IPS-18c (cell line): ENCODE data around the gene SMIM34.
"Not testable (repeated sequence)": the region's sequence is repeated elsewhere in the genome, so short reads cannot be mapped to it uniquely, and the experiment has no call there.

Experiments used
- H3K4me3 ChIP-seq: 2 replicates; pipeline ENCODE4 v1.7.0; 2013; ENCODE audit warnings: low read depth, mild to moderate bottlenecking, low read length, moderate library complexity; ENCODE audit not compliant: insufficient read depth
- H3K9me3 ChIP-seq: one replicate; pipeline ENCODE4 v1.6.1; 2013; ENCODE audit warnings: mild to moderate bottlenecking, low read length, moderate library complexity; ENCODE audit not compliant: control insufficient read depth, insufficient read depth

SMIM34 gene, protein sequence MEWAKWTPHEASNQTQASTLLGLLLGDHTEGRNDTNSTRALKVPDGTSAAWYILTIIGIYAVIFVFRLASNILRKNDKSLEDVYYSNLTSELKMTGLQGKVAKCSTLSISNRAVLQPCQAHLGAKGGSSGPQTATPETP

DNA sequence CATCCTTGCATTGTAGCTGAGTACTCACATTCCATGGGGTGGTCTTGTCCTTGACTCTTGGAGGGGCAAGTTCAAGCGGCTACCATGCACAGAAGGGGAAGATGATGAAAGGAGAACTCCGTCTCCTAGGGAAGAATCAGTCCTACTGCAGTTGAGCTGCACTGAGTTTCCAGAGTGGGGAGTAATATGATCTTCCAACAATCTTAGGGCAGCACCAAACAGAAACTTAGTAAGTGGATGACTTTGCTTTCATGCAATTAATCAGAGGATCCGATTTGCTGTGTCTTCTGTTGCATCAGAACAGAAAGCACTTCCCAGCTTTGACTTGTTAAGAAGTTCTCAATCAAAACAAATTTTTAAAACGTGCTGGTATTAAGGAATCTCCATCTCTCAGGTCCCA lies at the start of gene SMIM34:
TSS of gene SMIM34 (minus strand) at position 147 of the 400 bp plus-strand sequence. CDS start at position 35, 112 bp downstream.
- not testable (repeated sequence) for H3K9me3 ChIP-seq, H3K4me3 ChIP-seq

DNA sequence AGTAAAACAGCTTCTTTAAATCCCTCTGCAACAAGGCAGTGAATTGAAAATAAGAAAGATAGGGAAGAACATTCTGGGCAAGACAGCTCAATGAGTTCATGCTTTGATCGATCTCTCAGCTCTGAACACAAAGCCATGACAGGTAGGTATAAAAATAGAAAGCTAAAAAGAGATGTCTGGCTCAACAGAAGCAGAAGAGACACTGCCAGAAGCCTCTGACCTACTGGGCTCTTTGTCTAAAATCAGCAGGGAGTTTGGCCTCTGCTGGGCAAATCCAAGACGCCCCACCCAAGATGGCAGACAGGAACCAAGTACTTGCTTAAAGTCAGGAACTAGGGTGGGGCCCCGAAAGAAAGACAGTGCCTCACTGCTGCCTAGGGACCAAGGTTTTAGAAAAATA lies 43.6 kb upstream of the SMIM34 start:
- not testable (repeated sequence) for H3K4me3 ChIP-seq, H3K9me3 ChIP-seq

DNA sequence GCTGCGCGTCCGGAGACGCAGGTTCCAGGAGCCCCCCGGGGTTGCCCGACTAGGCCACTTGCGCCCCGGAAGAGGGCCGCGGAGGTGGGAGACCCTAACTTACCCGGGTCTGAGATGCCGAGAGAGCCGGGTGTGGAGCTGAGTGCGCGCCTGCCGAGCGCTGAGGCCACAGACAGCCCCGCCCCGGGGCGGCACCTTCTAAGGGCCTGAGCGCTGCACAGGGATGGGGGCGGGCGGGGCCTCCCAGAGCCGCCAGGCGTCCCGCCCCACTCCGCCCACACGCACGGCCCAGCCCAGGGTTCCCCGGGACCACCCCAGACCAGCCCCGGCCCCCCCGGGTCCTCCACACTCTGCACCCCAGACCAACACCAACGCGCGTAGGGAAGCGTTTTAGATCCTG lies 35.7 kb upstream of the SMIM34 start:
- H3K4me3 ChIP-seq, H3K9me3 ChIP-seq: not testable (repeated sequence)

DNA sequence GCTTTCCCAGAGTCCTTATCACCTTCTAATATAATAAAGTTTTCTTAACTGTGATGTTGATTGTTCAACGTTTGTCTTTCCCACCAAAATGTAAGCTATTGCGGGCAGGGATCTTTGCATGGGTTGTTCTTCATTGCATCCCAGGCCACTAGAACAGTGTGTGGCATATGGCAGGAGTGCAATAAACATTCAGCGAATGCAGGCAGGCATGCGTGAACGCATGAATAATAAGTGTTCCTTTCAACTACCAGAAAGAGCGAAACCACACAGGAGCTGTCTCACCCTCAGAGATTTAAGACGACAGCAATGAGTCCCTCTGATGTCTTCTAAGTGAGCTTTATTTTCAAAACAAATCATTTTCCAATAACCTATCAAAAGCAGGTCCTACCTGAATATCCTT lies 34.5 kb upstream of the SMIM34 start:
- H3K9me3 ChIP-seq, result not testable (repeated sequence)

DNA sequence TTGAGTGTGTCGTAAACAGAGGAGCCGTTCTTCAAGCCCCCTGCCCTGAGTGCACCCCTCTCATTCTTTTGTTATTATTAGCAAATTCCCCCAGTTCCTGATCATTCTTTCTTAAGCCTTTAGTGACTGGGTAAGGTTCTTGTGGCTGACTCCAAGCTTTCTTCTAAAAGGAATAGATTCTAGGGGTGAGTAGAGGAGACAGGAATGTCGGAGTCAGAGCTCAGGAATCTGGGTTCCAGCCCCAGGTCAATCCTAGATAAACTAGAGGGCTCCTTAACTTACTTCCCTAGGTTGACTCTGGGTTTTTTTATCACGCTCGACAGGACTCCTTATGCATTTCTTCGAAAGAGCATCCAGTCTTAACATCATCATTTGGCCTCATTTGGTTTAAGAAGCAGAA lies 32.4 kb upstream of the SMIM34 start:
- not testable (repeated sequence) for H3K9me3 ChIP-seq, H3K4me3 ChIP-seq

More for the DNA sequence above, 34.5 kb upstream of the SMIM34 start:
- not testable (repeated sequence) for H3K4me3 ChIP-seq

DNA sequence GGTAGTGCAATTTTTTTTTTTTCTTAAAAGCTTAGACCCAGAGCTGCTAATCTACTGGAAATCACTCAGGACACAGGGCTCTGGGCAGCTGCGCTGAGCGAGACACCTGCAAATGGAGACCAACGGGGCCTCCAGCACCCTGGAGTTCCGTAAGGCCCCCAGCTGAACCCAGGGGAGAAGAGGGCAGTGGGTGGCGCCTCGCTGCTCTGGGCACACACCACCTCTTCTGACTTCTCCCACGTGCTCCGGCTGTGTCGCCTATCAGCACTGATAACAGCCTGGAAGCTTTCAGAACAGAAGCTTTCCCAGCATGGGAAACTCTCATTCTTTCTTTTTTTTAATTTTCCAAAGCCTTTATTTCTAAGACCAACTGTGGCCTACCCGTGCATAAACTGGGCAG lies 31.9 kb upstream of the SMIM34 start:
- not testable (repeated sequence) for H3K9me3 ChIP-seq, H3K4me3 ChIP-seq

DNA sequence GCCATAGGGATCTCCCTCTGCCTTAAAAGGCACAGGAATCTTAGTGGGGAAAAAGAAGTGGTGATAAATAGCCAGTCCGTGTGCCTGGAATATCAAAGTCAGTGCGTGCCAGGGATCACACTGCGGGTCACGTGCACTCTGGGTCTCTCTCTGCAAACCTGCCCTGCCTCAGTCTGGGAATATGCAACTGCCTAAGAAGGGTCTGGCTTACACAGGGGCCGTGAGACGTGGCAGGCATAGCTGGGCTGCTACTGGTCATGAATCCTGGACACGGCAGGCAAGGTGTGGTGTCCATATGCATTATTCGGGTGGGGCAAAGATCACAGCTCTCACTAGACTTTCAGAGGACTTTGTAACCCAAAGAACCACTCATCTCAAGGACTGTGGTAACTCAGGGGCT lies 23.3 kb upstream of the SMIM34 start:
- H3K9me3 ChIP-seq, H3K4me3 ChIP-seq: not testable (repeated sequence)

DNA sequence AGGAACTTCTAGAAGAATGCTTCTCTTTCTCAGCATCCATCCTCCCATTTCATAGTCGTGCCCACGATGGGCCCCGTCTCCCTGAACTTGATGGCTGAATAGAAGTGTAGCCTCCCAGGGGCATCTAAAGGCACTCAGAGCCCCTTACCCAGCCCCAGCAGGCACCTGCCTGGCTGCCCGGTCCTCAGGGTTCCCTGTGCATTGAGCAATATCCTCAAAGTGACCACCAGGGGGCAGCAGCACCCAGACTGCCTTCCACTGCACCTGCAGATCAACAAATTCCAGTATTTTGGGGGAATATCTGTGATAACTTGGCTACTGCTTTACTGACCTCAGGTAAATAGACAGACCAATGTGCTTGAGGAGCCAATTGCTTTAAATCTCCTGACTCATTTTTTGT lies 19.7 kb upstream of the SMIM34 start:
- H3K4me3 ChIP-seq, H3K9me3 ChIP-seq: not testable (repeated sequence)

DNA sequence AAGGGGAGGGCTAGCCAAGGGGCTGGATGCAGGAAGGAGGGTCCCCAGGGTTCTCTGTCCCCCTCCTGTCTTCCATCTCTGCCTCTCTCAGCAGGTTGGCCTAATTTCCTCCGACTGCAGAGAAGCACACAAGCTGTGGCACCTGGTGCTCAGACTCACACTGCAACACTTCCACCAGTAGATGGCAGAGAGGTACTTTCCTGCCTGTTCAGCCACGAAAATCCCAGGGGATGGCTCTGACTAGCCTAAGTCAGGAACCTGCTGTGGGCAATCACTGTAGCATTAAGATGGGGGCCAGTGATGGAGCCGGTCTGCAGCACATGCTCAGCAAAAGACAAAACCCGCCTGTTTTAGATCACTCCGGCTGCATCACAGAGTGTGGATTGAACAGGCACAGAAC lies 6.0 kb upstream of the SMIM34 start:
- H3K9me3 ChIP-seq, H3K4me3 ChIP-seq: not testable (repeated sequence)

DNA sequence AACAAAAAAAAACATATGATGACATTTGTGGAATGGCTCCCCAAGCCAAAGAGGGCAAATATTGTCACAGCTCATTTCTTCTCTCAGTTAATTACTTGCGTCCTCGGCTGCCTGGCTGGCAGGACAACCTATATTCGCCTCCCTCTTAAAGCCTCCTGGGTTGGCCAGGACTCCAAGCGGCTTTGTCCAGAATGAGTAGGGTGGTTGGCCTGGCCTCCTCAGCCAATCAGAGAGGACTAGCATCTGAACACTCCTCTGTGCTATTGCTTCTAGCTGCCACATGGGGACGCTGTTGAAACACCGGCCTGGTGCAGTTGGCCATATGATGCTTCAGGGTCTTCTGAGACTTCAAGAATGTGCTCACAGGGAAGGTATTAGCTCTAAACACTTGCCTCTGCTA lies 4.7 kb upstream of the SMIM34 start:
- not testable (repeated sequence) for H3K4me3 ChIP-seq, H3K9me3 ChIP-seq

DNA sequence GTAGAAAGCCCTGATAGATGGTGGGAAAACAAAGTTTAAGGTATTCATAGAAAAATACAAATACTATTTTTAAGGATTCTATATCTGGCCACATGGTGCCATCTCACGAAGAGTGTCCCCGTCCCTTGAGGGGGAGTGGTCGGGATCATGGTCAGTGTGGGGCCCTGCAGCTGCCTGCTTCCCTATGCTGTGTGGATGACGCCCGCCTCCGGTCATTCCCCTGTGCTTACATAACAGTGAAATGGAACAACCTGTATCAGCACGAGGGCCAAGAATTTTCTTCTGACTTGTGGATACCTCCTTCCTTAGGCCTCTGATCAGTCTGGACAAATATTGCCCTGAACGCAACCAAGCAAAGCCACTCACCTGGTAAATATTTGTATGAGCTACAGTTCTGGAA lies 3.6 kb upstream of the SMIM34 start:
- H3K4me3 ChIP-seq, H3K9me3 ChIP-seq: not testable (repeated sequence)

DNA sequence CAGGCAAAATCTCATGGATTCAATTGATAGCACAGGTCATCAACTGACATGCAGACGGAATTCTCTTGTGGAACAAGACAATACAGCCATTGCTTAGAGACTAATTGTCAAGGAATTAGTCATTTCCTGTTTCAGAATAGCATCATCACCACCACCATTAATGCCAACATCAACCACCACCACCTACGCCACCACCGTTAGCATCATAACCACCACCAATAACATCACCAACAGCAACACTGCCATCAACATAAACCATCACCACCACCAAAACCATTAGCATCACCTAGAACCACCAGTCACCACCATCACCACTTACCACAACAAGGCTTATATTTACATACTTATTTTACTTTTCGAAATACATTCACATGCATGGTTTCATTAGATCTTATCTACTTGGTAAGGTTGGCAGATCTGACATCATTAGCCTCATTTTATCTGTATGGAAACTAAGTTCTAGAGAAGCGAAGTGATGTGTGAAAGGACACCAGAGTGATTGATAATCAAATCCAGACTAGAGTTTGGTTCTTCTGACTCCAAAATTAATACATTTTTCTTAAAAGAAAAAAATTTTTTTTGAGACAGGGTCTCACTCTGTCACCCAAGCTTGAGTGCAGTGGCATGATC lies 6.2 kb downstream of the SMIM34 start:
- not testable (repeated sequence) for H3K9me3 ChIP-seq, H3K4me3 ChIP-seq

DNA sequence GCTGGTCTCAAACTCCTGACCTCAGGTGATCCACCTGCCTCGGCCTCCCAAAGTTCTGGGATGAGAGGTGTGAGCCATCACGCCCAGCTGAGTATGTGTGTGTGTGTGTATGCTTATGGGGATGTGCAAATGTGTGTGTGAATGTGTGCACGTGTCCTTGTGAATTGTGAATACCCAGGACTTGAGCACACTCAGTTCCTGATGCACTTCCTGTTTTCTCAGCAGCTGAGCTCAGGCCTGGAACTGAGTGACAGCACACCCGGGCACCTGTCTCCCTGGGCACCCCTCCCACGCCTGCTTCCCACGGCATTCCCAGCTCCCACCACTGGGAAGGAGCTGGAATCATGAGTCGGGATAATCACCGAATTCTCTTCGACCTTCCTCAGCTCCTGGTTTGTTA lies 16.5 kb downstream of the SMIM34 start:
- H3K4me3 ChIP-seq, H3K9me3 ChIP-seq: not testable (repeated sequence)

DNA sequence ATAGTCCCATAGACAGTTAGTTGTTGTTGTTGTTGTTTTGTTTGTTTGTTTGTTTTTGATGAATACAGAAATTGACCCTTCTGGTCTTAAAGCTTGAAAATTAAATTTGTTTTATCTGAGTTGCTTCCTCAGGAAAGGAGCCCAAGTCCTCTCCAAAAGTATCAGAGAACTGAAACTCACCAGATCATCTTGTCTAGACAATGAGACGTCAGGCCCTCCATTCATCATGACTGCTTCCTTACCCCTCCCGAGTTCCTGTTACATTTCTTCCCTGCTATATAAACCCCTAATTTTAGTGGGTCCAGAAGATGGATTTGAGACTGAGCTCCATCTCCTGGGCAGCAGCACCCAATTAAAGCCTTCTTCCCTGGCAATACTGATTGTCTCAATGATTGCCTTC lies 17.1 kb downstream of the SMIM34 start:
- H3K9me3 ChIP-seq, H3K4me3 ChIP-seq: not testable (repeated sequence)

DNA sequence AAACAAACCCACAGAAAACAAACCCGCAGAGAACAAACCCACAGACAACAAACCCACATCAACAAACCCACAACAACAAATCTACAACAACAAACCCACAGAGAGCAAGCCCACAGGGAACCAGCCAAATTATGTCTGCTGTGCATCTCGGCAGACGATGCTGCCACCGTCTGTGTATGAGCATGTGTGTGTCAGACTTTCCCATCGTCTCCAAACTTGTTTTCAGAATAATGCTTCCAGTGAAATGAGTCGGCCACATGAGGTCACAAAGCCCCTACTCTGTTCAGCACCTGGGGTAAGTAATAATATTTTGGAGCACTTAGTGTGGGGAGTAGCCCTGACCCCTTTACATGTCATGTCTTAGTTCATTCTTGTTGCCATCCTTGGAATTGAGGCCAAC lies 17.6 kb downstream of the SMIM34 start:
- H3K4me3 ChIP-seq, H3K9me3 ChIP-seq: not testable (repeated sequence)

DNA sequence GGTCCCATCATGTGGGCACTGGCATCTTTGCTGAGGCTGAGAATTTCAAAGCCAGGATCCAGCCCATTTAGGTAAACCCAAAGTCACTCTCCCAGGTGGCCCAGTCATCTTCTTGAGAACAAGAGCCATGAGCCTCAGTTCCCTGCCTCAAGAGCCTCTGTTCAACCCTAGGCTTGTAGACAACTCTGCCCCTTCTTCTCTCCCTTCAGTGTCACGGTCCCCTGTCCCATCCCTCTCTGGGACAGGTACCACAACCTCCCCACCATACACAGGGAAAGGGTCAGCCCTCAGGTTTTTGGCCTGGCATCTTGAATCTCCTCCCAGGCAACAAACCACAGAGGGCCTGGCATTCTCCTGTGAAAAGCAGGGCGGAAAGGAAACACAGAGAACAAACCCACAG lies 18.1 kb downstream of the SMIM34 start:
- not testable (repeated sequence) for H3K4me3 ChIP-seq, H3K9me3 ChIP-seq

DNA sequence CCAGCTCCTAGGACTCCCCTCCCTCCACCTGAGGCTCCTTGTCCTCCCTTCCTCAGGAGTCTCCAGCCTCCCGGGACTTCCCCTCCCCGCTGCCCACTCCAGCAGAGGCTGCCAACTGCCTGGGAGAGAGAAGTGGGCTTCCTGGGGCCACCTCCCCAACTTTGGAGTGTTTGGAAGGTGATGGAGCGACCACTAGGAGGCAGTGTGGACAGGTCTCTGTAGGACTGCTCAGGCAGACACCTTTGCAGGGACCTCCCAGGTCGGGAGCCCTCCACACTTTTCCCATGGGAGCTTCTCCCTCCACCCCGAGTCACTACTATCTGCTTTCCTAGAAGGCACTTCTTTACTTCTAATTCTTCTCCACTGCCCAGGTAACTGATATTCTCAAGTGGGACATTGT lies 19.0 kb downstream of the SMIM34 start:
- not testable (repeated sequence) for H3K9me3 ChIP-seq, H3K4me3 ChIP-seq

DNA sequence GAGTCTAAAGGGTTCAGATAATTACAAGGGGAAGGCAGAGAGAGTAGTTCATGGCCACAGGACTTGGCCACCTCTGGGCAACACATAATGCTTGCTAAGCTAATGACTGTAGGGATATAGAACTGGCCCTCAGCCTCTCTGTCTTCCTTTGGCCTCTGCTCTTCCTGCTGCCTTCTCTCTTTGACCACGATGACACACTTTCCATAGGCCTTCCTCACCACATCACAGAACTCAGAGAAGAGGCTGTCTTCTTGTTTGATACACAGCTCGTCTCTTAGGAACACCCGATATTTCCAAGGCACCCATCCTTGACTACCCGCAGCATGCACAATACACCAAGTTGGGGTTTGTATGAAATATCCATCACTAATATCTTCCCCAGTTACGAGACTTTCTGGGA lies 23.2 kb downstream of the SMIM34 start:
- H3K4me3 ChIP-seq, H3K9me3 ChIP-seq: not testable (repeated sequence)

DNA sequence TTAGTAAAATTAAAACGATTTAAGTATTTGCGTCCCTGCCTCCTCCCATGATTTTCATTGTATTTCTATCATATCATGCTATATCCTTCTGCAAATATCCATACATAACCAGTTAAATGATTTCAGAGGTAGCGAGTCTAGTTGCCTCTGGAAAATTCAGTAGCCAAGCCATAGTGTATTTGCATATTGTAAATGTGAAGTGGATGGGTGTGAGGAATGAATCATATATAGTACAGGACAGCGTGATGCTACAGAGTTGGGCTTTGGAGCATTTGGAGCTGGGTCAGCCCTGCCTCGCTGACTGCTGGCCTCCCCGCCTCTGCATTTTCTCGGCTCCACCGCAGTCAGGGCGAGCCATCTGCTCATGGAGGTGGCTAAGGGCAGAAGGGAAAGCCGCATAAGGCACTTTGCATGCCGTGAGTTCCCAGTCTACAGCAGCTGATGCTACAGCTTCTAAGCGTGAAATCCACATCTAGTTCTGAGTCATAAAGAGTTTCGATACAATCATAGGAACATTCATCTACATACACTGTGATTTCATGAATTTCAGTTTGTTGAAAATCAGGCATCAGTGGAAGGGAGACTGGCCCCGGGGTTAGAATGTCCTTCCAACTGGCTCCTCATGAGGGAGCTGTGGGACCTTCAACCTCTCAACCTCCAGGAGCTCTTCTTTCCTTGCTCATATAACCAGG lies 39.9 kb downstream of the SMIM34 start:
- H3K4me3 ChIP-seq, H3K9me3 ChIP-seq: not testable (repeated sequence)
